ENCODE data around the gene C2orf76. TPM values are rescaled to one million over a fixed set of nuclear protein-coding genes. Genes with fewer than 3 reads are reported as not detected.

Gene C2orf76
- total RNA-seq, 1 experiment from 2014 or later: 10.2 TPM

- Histone ChIP-seq H3K79me2 (ENCODE audit: low read length) (no peaks in the 10 kb centered on the region), H3K4me2 (ENCODE audit: low read length) (no peak overlapping the region), H3K4me1 (ENCODE audit: insufficient read depth, low read length) (0 out of 2 replicates have a peak, but pooled peaks cover 7% of the 10 kb centered on the region), H3F3A (ENCODE audit: low read length, unreplicated experiment) (no peaks in the 10 kb centered on the region), H3K27ac (ENCODE audit: low read length) (no peak overlapping the region), H3K27me3 (ENCODE audit: low read length) (no peaks in the 10 kb centered on the region), H3K4me3 (ENCODE audit: low read length) (no peak overlapping the region), H3K36me3 (ENCODE audit: low read depth, low read length) (no peaks in the 10 kb centered on the region), H3K9me2 (replicated peaks; ENCODE audit: low read length) (no peaks in the 10 kb centered on the region), H3K9ac (ENCODE audit: low read length) (no peak overlapping the region), H3K9me3 (ENCODE audit: low read length) (no peaks in the 10 kb centered on the region), H4K20me1 (ENCODE audit: low read length) (no peaks in the 10 kb centered on the region), H2AFZ (ENCODE audit: low read length) (no peak overlapping the region)
- POLR2A ChIA-PET (ENCODE audit: unreplicated experiment): no interaction called here
- DNase-seq (no peak), ATAC-seq (no peak)
- TF ChIP-seq EZH2 (IDR thresholded peaks at IDR 0.05; ENCODE audit: low read length, unreplicated experiment): no peak
- no peak for TF ChIP-seq EZH2phosphoT487 (IDR thresholded peaks at IDR 0.05; ENCODE audit: borderline replicate concordance, low read length)
- no peak for TF ChIP-seq CTCF (conservative IDR thresholded peaks at IDR 0.05; ENCODE audit: low read depth, low read length)
- no TSS peak for BruUV-seq (replicated peaks)
- intact Hi-C loops (cut with micrococcal nuclease): no loop called here
- CTCF ChIA-PET: interaction anchor here (0.6 kb wide), 1 partner anchor 478 kb away, joined by 5 read pairs; no protein-coding TSS in a partner anchor
Measured at GRCh38 chr2:119301413-119301812, 65.2 kb downstream of the C2orf76 start.

GRCh38 chr2:119295688-119296375 lies 70.8 kb downstream of the C2orf76 start:
- Histone ChIP-seq H3K4me2 (ENCODE audit: low read length) (no peak overlapping the region), H3K9ac (ENCODE audit: low read length) (no peak overlapping the region), H3K4me1 (ENCODE audit: insufficient read depth, low read length) (peaks cover 8% of the 10 kb centered on the region; the same call in 1 of the 2 replicates), H2AFZ (ENCODE audit: low read length) (no peak overlapping the region), H3K4me3 (ENCODE audit: low read length) (no peak overlapping the region), H3K27me3 (ENCODE audit: low read length) (no peaks in the 10 kb centered on the region), H3K27ac (ENCODE audit: low read length) (no peak overlapping the region), H3F3A (ENCODE audit: low read length, unreplicated experiment) (no peaks in the 10 kb centered on the region), H4K20me1 (ENCODE audit: low read length) (no peaks in the 10 kb centered on the region), H3K9me2 (replicated peaks; ENCODE audit: low read length) (no peaks in the 10 kb centered on the region), H3K36me3 (ENCODE audit: low read depth, low read length) (no peaks in the 10 kb centered on the region), H3K79me2 (ENCODE audit: low read length) (no peaks in the 10 kb centered on the region), H3K9me3 (ENCODE audit: low read length) (no peaks in the 10 kb centered on the region)
- ATAC-seq (no peak), DNase-seq (peak; percentile 22)
- CTCF ChIA-PET: no interaction called here
- BruUV-seq (replicated peaks): no TSS peak
- TF ChIP-seq CTCF (conservative IDR thresholded peaks at IDR 0.05; ENCODE audit: low read depth, low read length) (no peak), EZH2 (IDR thresholded peaks at IDR 0.05; ENCODE audit: low read length, unreplicated experiment) (no peak), EZH2phosphoT487 (IDR thresholded peaks at IDR 0.05; ENCODE audit: borderline replicate concordance, low read length) (no peak)
- intact Hi-C loops (cut with micrococcal nuclease): loop anchor here (10.0 kb wide), 1 partner anchor 131 kb away; no protein-coding TSS in a partner anchor
- POLR2A ChIA-PET (ENCODE audit: unreplicated experiment): no interaction called here

GRCh38 chr2:119294671-119295070 lies 72.0 kb downstream of the C2orf76 start:
- Histone ChIP-seq H3K79me2 (ENCODE audit: low read length) (no peaks in the 10 kb centered on the region), H3K4me3 (ENCODE audit: low read length) (no peak overlapping the region), H3K4me1 (ENCODE audit: insufficient read depth, low read length) (peaks cover 8% of the 10 kb centered on the region; the same call in 1 of the 2 replicates), H3F3A (ENCODE audit: low read length, unreplicated experiment) (no peaks in the 10 kb centered on the region), H3K4me2 (ENCODE audit: low read length) (no peak overlapping the region), H3K27ac (ENCODE audit: low read length) (no peak overlapping the region), H3K27me3 (ENCODE audit: low read length) (no peaks in the 10 kb centered on the region), H3K9me2 (replicated peaks; ENCODE audit: low read length) (no peaks in the 10 kb centered on the region), H2AFZ (ENCODE audit: low read length) (no peak overlapping the region), H3K36me3 (ENCODE audit: low read depth, low read length) (no peaks in the 10 kb centered on the region), H3K9ac (ENCODE audit: low read length) (no peak overlapping the region), H3K9me3 (ENCODE audit: low read length) (no peaks in the 10 kb centered on the region), H4K20me1 (ENCODE audit: low read length) (no peaks in the 10 kb centered on the region)
- ATAC-seq (no peak), DNase-seq (no peak)
- POLR2A ChIA-PET (ENCODE audit: unreplicated experiment): interaction anchor here (0.6 kb wide), 1 partner anchor 42 kb away, joined by 5 read pairs; no protein-coding TSS in a partner anchor
- TF ChIP-seq EZH2 (IDR thresholded peaks at IDR 0.05; ENCODE audit: low read length, unreplicated experiment): no peak
- TF ChIP-seq EZH2phosphoT487 (IDR thresholded peaks at IDR 0.05; ENCODE audit: borderline replicate concordance, low read length): no peak
- no peak for TF ChIP-seq CTCF (conservative IDR thresholded peaks at IDR 0.05; ENCODE audit: low read depth, low read length)
- no TSS peak for BruUV-seq (replicated peaks)
- CTCF ChIA-PET: no interaction called here
- intact Hi-C loops (cut with micrococcal nuclease): loop anchor here (10.0 kb wide), 1 partner anchor 130 kb away; no protein-coding TSS in a partner anchor

Data from PC-3 (cell line).